ENCODE results near the gene NLGN1.

Gene NLGN1

GRCh38 chr3:173826416-173826815 is 428.9 kb downstream of the NLGN1 start:
- DNase-seq (ENCODE audit: insufficient read length) (no peak), FAIRE-seq (no peak)
- TF ChIP-seq TAF1 (IDR thresholded peaks at IDR 0.05; ENCODE audit: borderline replicate concordance, low read depth, low read length) (no peak), POLR2A (IDR thresholded peaks at IDR 0.05; ENCODE audit: low read depth, low read length) (no peak), POLR2AphosphoS5 (IDR thresholded peaks at IDR 0.05; ENCODE audit: low read depth, low read length) (no peak)

GRCh38 chr3:173826901-173827609 is 429.5 kb downstream of the NLGN1 start:
- no peak for TF ChIP-seq POLR2A (IDR thresholded peaks at IDR 0.05; ENCODE audit: low read depth, low read length)
- TF ChIP-seq POLR2AphosphoS5 (IDR thresholded peaks at IDR 0.05; ENCODE audit: low read depth, low read length) = no peak
- no peak for TF ChIP-seq TAF1 (IDR thresholded peaks at IDR 0.05; ENCODE audit: borderline replicate concordance, low read depth, low read length)
- no peak for FAIRE-seq
- no peak for DNase-seq (ENCODE audit: insufficient read length)

- no peak for TF ChIP-seq POLR2AphosphoS5 (IDR thresholded peaks at IDR 0.05; ENCODE audit: low read depth, low read length)
- TF ChIP-seq POLR2A (IDR thresholded peaks at IDR 0.05; ENCODE audit: low read depth, low read length) = no peak
- no peak for TF ChIP-seq TAF1 (IDR thresholded peaks at IDR 0.05; ENCODE audit: borderline replicate concordance, low read depth, low read length)
- no peak for FAIRE-seq
- no peak for DNase-seq (ENCODE audit: insufficient read length)
These were observed 441.1 kb downstream of the NLGN1 start for GRCh38 chr3:173838644-173839043.

GRCh38 chr3:173839859-173840258 is 442.3 kb downstream of the NLGN1 start:
- FAIRE-seq (no peak), DNase-seq (ENCODE audit: insufficient read length) (no peak)
- no peak for TF ChIP-seq POLR2A (IDR thresholded peaks at IDR 0.05; ENCODE audit: low read depth, low read length)
- TF ChIP-seq POLR2AphosphoS5 (IDR thresholded peaks at IDR 0.05; ENCODE audit: low read depth, low read length) = no peak
- TF ChIP-seq TAF1 (IDR thresholded peaks at IDR 0.05; ENCODE audit: borderline replicate concordance, low read depth, low read length) = no peak

- TF ChIP-seq POLR2A (IDR thresholded peaks at IDR 0.05; ENCODE audit: low read depth, low read length) (no peak), POLR2AphosphoS5 (IDR thresholded peaks at IDR 0.05; ENCODE audit: low read depth, low read length) (no peak), TAF1 (IDR thresholded peaks at IDR 0.05; ENCODE audit: borderline replicate concordance, low read depth, low read length) (no peak)
- DNase-seq (ENCODE audit: insufficient read length) (no peak), FAIRE-seq (no peak)
These were observed 443.8 kb downstream of the NLGN1 start for GRCh38 chr3:173841334-173841733.

- no peak for DNase-seq (ENCODE audit: insufficient read length)
- FAIRE-seq = no peak
- TF ChIP-seq POLR2AphosphoS5 (IDR thresholded peaks at IDR 0.05; ENCODE audit: low read depth, low read length) = no peak
- TF ChIP-seq TAF1 (IDR thresholded peaks at IDR 0.05; ENCODE audit: borderline replicate concordance, low read depth, low read length) = no peak
- no peak for TF ChIP-seq POLR2A (IDR thresholded peaks at IDR 0.05; ENCODE audit: low read depth, low read length)
These were observed 445.5 kb downstream of the NLGN1 start for GRCh38 chr3:173843060-173843459.

- FAIRE-seq (no peak), DNase-seq (ENCODE audit: insufficient read length) (no peak)
- no peak for TF ChIP-seq POLR2AphosphoS5 (IDR thresholded peaks at IDR 0.05; ENCODE audit: low read depth, low read length)
- TF ChIP-seq POLR2A (IDR thresholded peaks at IDR 0.05; ENCODE audit: low read depth, low read length) = no peak
- no peak for TF ChIP-seq TAF1 (IDR thresholded peaks at IDR 0.05; ENCODE audit: borderline replicate concordance, low read depth, low read length)
These were observed 449.0 kb downstream of the NLGN1 start for GRCh38 chr3:173846584-173846983.

- no peak for FAIRE-seq
- no peak for DNase-seq (ENCODE audit: insufficient read length)
- TF ChIP-seq POLR2A (IDR thresholded peaks at IDR 0.05; ENCODE audit: low read depth, low read length) = no peak
- no peak for TF ChIP-seq TAF1 (IDR thresholded peaks at IDR 0.05; ENCODE audit: borderline replicate concordance, low read depth, low read length)
- TF ChIP-seq POLR2AphosphoS5 (IDR thresholded peaks at IDR 0.05; ENCODE audit: low read depth, low read length) = no peak
These were observed 451.9 kb downstream of the NLGN1 start for GRCh38 chr3:173849489-173849888.

GRCh38 chr3:173857154-173857553 is 459.6 kb downstream of the NLGN1 start:
- DNase-seq (ENCODE audit: insufficient read length) = no peak
- no peak for TF ChIP-seq POLR2AphosphoS5 (IDR thresholded peaks at IDR 0.05; ENCODE audit: low read depth, low read length)
- no peak for TF ChIP-seq POLR2A (IDR thresholded peaks at IDR 0.05; ENCODE audit: low read depth, low read length)
- TF ChIP-seq TAF1 (IDR thresholded peaks at IDR 0.05; ENCODE audit: borderline replicate concordance, low read depth, low read length) = no peak
- FAIRE-seq = no peak

GRCh38 chr3:173862701-173863100 is 465.2 kb downstream of the NLGN1 start:
- DNase-seq (ENCODE audit: insufficient read length) = no peak
- FAIRE-seq = no peak
- TF ChIP-seq POLR2A (IDR thresholded peaks at IDR 0.05; ENCODE audit: low read depth, low read length) (no peak), POLR2AphosphoS5 (IDR thresholded peaks at IDR 0.05; ENCODE audit: low read depth, low read length) (no peak), TAF1 (IDR thresholded peaks at IDR 0.05; ENCODE audit: borderline replicate concordance, low read depth, low read length) (no peak)

- TF ChIP-seq POLR2A (IDR thresholded peaks at IDR 0.05; ENCODE audit: low read depth, low read length) (no peak), TAF1 (IDR thresholded peaks at IDR 0.05; ENCODE audit: borderline replicate concordance, low read depth, low read length) (no peak)
- FAIRE-seq = no peak
These were observed 466.0 kb downstream of the NLGN1 start for GRCh38 chr3:173863551-173863950.

GRCh38 chr3:173865900-173866498 is 468.5 kb downstream of the NLGN1 start:
- DNase-seq (ENCODE audit: insufficient read length) (no peak), FAIRE-seq (no peak)
- TF ChIP-seq POLR2A (IDR thresholded peaks at IDR 0.05; ENCODE audit: low read depth, low read length) (no peak), TAF1 (IDR thresholded peaks at IDR 0.05; ENCODE audit: borderline replicate concordance, low read depth, low read length) (no peak), POLR2AphosphoS5 (IDR thresholded peaks at IDR 0.05; ENCODE audit: low read depth, low read length) (no peak)

More at GRCh38 chr3:173863551-173863950, 466.0 kb downstream of the NLGN1 start:
- DNase-seq (ENCODE audit: insufficient read length) = no peak

Measured in GM12892 (cell line).